Activated naive CD8-positive, alpha-beta T cell (primary cell): Measurements from ENCODE around the gene SLC15A1.
"Not testable (repeated sequence)": the region's sequence is repeated elsewhere in the genome, so short reads cannot be mapped to it uniquely, and the experiment has no call there.

Experiments used
- H3K27ac Mint-ChIP-seq: one replicate; pipeline ENCODE4 v1.8.0; 2021; ENCODE audit warnings: mixed read lengths
- H3K27me3 Mint-ChIP-seq: one replicate; pipeline ENCODE4 v1.8.0; 2021; ENCODE audit warnings: mixed read lengths
- H3K36me3 Mint-ChIP-seq: one replicate; pipeline ENCODE4 v1.8.0; 2021; ENCODE audit warnings: mixed read lengths
- H3K4me1 Mint-ChIP-seq: one replicate; pipeline ENCODE4 v1.8.0; 2021; ENCODE audit warnings: low read depth, mixed read lengths
- H3K4me3 Mint-ChIP-seq: one replicate; pipeline ENCODE4 v1.8.0; 2021; ENCODE audit warnings: mild to moderate bottlenecking, mixed read lengths
- H3K9me3 Mint-ChIP-seq: one replicate; pipeline ENCODE4 v1.8.0; 2021; ENCODE audit warnings: low read depth, mixed read lengths

SLC15A1 gene

GRCh38 chr13:98772794-98773452, 20.5 kb upstream of the SLC15A1 start:
- H3K9me3 Mint-ChIP-seq = no peaks in the 10 kb centered on the region
- no peaks in the 10 kb centered on the region for H3K4me1 Mint-ChIP-seq
- no peaks in the 10 kb centered on the region for H3K36me3 Mint-ChIP-seq
- H3K4me3 Mint-ChIP-seq = no peak overlapping the region
- peaks cover 8% of the 10 kb centered on the region for H3K27me3 Mint-ChIP-seq
- H3K27ac Mint-ChIP-seq = no peak overlapping the region

GRCh38 chr13:98771838-98772611, 19.6 kb upstream of the SLC15A1 start:
- no peak overlapping the region for H3K27ac Mint-ChIP-seq
- no peaks in the 10 kb centered on the region for H3K36me3 Mint-ChIP-seq
- H3K4me1 Mint-ChIP-seq = no peaks in the 10 kb centered on the region
- H3K9me3 Mint-ChIP-seq = no peaks in the 10 kb centered on the region
- no peak overlapping the region for H3K4me3 Mint-ChIP-seq
- H3K27me3 Mint-ChIP-seq = peaks cover 6% of the 10 kb centered on the region

- Mint-ChIP-seq H3K9me3 (no peaks in the 10 kb centered on the region), H3K27ac (no peak overlapping the region), H3K36me3 (no peaks in the 10 kb centered on the region), H3K27me3 (peaks cover 7% of the 10 kb centered on the region), H3K4me1 (no peaks in the 10 kb centered on the region), H3K4me3 (no peak overlapping the region)
These were observed 17.3 kb upstream of the SLC15A1 start for GRCh38 chr13:98769736-98770135.

- Mint-ChIP-seq H3K27ac (no peak overlapping the region), H3K4me3 (no peak overlapping the region), H3K36me3 (no peaks in the 10 kb centered on the region), H3K4me1 (no peaks in the 10 kb centered on the region), H3K9me3 (no peaks in the 10 kb centered on the region), H3K27me3 (peaks cover 7% of the 10 kb centered on the region)
These were observed 16.1 kb upstream of the SLC15A1 start for GRCh38 chr13:98768522-98768921.

- Mint-ChIP-seq H3K27me3 (peaks cover 7% of the 10 kb centered on the region), H3K27ac (no peak overlapping the region), H3K36me3 (no peaks in the 10 kb centered on the region), H3K4me1 (no peaks in the 10 kb centered on the region), H3K4me3 (no peak overlapping the region), H3K9me3 (no peaks in the 10 kb centered on the region)
These were observed 14.2 kb upstream of the SLC15A1 start for GRCh38 chr13:98766697-98767096.

GRCh38 chr13:98765996-98766519, 13.6 kb upstream of the SLC15A1 start:
- Mint-ChIP-seq H3K4me1 (no peaks in the 10 kb centered on the region), H3K4me3 (no peak overlapping the region), H3K9me3 (no peaks in the 10 kb centered on the region)

GRCh38 chr13:98761986-98762616, 9.6 kb upstream of the SLC15A1 start:
- Mint-ChIP-seq H3K4me3 (no peak overlapping the region), H3K27me3 (peaks cover 5% of the 10 kb centered on the region), H3K27ac (no peak overlapping the region), H3K36me3 (peaks cover 4% of the 10 kb centered on the region), H3K9me3 (peaks cover 5% of the 10 kb centered on the region), H3K4me1 (no peaks in the 10 kb centered on the region)

More at GRCh38 chr13:98765996-98766519, 13.6 kb upstream of the SLC15A1 start:
- Mint-ChIP-seq H3K27ac (no peak overlapping the region), H3K27me3 (peaks cover 7% of the 10 kb centered on the region), H3K36me3 (no peaks in the 10 kb centered on the region)

- peaks cover 5% of the 10 kb centered on the region for H3K9me3 Mint-ChIP-seq
- H3K4me1 Mint-ChIP-seq = no peaks in the 10 kb centered on the region
- no peak overlapping the region for H3K4me3 Mint-ChIP-seq
- H3K27ac Mint-ChIP-seq = no peak overlapping the region
- peaks cover 5% of the 10 kb centered on the region for H3K27me3 Mint-ChIP-seq
- H3K36me3 Mint-ChIP-seq = peaks cover 4% of the 10 kb centered on the region
These were observed 8.9 kb upstream of the SLC15A1 start for GRCh38 chr13:98761126-98761985.

- Mint-ChIP-seq H3K9me3 (peaks cover 10% of the 10 kb centered on the region), H3K36me3 (peaks cover 12% of the 10 kb centered on the region), H3K27ac (no peak overlapping the region), H3K4me3 (no peak overlapping the region), H3K4me1 (peaks cover 7% of the 10 kb centered on the region), H3K27me3 (peaks cover 34% of the 10 kb centered on the region)
These were observed 3.3 kb upstream of the SLC15A1 start for GRCh38 chr13:98755729-98756128.

- H3K9me3 Mint-ChIP-seq = peaks cover 5% of the 10 kb centered on the region
- H3K4me1 Mint-ChIP-seq = peaks cover 7% of the 10 kb centered on the region
- no peak overlapping the region for H3K27ac Mint-ChIP-seq
- H3K36me3 Mint-ChIP-seq = peaks cover 8% of the 10 kb centered on the region
- peaks cover 37% of the 10 kb centered on the region for H3K27me3 Mint-ChIP-seq
- no peak overlapping the region for H3K4me3 Mint-ChIP-seq
These were observed 2.6 kb upstream of the SLC15A1 start for GRCh38 chr13:98755116-98755515.

GRCh38 chr13:98754468-98754867, 2.0 kb upstream of the SLC15A1 start:
- not testable (repeated sequence) for H3K9me3 Mint-ChIP-seq, H3K27ac Mint-ChIP-seq, H3K4me3 Mint-ChIP-seq, H3K4me1 Mint-ChIP-seq, H3K36me3 Mint-ChIP-seq
- peaks cover 37% of the 10 kb centered on the region for H3K27me3 Mint-ChIP-seq

GRCh38 chr13:98751861-98752466, 508 bp downstream of the SLC15A1 start:
- Mint-ChIP-seq H3K4me1 (peaks cover 7% of the 10 kb centered on the region), H3K27ac (no peak overlapping the region), H3K36me3 (peaks cover 8% of the 10 kb centered on the region), H3K27me3 (peaks cover 37% of the 10 kb centered on the region), H3K4me3 (peak overlapping the region; percentile 63), H3K9me3 (peaks cover 5% of the 10 kb centered on the region)

GRCh38 chr13:98751367-98751782, 1.1 kb downstream of the SLC15A1 start:
- Mint-ChIP-seq H3K27me3 (peaks cover 37% of the 10 kb centered on the region), H3K9me3 (peaks cover 5% of the 10 kb centered on the region), H3K4me1 (peaks cover 7% of the 10 kb centered on the region), H3K4me3 (peak overlapping the region; percentile 44), H3K27ac (no peak overlapping the region), H3K36me3 (peaks cover 8% of the 10 kb centered on the region)

GRCh38 chr13:98749501-98749900, 3.0 kb downstream of the SLC15A1 start:
- H3K36me3 Mint-ChIP-seq = peaks cover 5% of the 10 kb centered on the region
- H3K4me3 Mint-ChIP-seq = no peak overlapping the region
- peaks cover 5% of the 10 kb centered on the region for H3K9me3 Mint-ChIP-seq
- peaks cover 25% of the 10 kb centered on the region for H3K27me3 Mint-ChIP-seq
- no peak overlapping the region for H3K27ac Mint-ChIP-seq
- H3K4me1 Mint-ChIP-seq = peaks cover 7% of the 10 kb centered on the region
